ENCODE measurements around the gene BICD2.

Gene BICD2

DNA sequence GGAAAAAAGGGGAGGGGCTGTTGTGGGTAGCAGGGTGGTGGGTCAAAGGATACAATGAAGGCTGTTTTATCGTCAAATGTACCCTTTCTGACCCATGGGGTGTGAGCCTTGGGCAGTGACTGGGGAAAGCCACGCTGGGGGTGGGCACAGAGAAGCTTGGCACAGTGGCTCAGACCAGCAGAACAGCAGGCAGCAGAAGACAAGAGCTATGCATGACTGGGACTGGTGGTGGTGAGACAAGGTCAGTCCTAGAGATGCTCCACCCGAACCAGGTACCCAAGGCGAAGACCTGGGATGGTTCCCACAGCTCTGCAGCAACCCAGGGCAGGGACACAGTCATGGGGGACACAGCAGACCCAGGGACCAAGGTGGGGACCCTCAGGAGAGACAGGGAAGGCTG, 38.3 kb downstream of the BICD2 start:
- no peak for DNase-seq

DNA sequence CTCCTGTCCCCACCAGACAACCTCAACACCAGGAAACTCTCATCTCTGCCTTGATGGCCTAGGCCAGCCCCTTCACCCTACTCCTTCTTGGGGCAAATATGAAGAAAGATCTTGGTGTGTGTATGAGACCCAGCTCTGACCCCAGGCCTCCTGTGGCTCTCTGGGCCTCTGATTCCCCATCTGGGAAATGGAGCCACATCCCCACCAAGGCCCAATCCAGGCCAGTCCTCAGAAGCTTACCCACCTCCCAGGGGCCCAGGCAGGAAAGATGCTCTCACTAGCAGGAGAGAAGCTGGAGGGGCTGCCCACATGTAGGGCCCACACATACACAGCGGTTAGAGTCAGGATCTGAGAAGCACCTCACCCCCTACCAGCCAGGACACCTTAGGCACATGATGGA, 38.9 kb downstream of the BICD2 start:
- no peak for DNase-seq

DNA sequence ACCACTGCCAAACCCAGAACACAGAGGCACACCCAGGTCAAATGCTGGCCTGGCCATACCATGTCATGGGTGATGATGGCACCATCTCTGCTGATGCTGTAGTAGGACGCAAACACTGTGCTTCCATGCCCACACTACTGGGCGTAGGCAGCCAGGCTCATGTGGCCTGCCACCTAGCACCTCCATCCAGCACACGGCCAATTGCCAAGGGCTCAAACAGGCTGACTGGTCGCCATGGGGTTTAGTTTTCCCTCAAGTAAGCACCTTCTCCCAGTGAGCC, 39.4 kb downstream of the BICD2 start:
- DNase-seq = no peak

DNA sequence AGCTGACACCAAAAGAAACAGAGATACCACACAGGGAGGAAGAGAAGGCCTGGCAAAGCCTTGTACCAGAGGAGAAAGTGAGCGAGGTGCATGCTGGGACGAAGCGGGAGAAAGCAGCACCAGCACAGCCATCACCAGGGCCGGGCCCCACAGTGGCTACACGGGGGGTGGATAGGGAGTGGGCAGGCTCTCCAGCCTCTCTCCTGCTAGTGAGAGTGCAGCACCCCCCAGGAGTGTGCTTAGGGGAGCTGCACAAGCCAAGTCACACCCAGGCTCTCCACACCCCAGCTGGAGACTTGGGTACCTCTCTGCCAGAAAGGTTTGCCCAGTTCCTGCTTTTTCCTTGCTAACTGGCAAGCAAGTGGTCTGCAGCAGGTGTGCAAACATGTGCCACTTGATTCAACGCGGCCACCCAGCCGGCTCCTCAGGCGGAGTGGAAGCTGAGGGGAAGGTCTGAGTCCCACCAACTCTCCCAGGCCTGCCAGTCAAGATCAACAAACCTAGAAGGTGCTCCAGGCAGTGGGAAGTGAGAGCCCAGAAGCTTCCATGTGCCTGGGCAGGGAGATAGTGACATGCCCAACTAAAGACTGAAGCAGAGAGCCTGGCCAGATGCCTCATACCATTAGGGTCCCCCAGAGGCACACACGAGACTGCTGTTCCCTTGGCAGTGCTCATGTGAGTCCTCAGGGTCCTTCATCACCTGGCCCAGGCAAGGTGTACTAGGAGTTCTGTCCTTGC, 39.9 kb downstream of the BICD2 start:
- peak; percentile 75 for DNase-seq

DNA sequence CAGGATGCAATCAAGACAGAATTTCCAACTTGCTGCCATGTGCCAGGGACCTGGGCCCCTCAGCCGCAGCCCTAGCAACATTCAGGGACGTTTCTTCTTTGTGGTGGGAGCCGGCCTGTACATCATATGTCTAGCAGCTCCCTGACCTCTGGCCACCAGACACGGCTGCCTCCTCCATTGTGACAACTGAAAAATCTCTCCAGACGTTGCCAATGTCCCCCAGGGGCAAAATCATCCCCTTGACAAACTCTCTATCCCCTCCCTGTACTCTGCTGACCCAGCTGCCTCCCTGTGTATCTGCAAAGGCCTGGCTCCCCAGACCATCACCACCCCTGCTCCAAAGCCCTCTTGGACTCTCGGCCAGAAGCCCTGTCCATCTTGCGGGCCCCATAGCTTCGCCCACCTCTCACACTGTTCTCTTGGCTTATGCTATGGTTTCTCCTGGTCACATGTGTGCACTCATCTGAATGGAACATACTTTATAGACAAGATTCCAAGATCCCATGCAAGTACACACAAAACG, 40.8 kb downstream of the BICD2 start:
- no peak for DNase-seq

DNA sequence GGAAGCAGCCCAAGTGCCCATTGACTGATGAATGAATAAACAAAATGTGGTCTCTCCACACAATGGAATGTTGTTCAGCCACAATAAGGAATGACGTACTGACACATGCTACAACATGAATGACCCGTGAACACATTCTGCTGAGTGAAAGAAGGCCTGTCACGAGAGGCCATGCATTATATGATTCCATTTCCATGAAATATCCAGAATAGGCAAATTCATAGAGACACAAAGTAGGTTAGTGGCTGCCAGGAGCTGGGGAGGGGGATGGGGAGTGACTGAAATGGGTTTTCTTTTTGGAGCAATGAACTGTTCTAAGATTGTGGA, 41.4 kb downstream of the BICD2 start:
- no peak for DNase-seq

DNA sequence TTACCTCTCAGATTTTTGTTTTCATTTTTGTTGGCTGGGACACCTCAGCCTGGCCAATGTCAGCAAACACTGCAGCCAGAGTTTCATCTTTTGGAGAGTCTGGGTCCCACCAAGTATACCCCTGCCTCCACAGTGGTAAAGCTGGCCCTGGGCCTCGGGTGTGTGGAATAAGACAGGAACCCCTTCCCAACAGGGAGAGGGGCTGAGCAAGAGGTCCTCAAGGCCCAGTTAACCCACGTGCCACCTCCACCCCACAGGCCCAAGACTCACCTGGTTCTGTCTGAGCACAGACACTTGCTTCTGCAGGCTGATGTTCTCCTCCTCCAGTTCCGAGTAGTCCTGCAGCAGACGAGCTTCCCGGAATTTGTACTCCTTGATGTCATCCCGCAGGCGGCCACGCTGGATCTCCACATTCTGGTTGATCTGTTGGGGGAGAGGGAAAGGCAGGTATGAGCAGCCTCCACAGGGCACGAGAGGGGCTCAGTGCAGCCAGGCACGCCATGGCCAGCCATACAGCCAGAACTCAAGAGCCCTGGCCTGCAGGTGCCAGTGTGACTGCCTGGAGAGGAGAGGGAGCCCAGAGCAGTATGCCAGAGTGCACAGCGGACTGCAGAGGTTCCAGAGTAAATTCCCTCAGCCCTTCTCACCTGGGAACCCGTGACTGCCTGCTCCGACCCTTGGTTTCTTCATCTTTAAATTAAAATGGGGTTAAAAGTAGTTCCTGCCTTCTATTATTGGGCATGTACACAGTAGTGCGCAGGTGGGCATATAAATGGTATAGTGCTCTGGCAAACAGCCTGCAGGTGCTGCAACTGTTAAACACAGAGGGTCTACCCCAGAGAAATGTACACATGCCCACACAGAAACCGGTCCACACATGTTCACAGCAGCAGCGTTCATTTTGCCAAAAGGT, 42.0 kb downstream of the BICD2 start:
- no peak for DNase-seq

DNA sequence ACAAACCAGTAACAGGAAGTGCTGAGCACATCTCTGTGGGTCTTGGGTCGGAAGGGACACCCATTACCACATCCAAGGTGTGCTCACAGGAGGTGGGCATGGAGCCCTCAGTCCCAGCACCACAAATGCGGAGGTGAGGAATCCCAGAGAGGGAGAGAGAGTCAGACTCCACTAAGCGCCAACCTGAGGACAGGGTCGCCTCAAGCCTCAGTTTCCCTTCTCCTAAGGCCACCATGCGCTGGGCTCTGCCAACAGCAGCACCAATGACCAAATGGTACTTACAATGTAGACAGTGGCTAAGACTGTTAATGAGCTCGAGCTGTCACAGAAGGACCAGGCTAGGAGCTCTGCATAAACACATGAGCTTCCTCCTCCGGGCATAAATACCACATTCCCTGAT, 43.1 kb downstream of the BICD2 start:
- no peak for DNase-seq

DNA sequence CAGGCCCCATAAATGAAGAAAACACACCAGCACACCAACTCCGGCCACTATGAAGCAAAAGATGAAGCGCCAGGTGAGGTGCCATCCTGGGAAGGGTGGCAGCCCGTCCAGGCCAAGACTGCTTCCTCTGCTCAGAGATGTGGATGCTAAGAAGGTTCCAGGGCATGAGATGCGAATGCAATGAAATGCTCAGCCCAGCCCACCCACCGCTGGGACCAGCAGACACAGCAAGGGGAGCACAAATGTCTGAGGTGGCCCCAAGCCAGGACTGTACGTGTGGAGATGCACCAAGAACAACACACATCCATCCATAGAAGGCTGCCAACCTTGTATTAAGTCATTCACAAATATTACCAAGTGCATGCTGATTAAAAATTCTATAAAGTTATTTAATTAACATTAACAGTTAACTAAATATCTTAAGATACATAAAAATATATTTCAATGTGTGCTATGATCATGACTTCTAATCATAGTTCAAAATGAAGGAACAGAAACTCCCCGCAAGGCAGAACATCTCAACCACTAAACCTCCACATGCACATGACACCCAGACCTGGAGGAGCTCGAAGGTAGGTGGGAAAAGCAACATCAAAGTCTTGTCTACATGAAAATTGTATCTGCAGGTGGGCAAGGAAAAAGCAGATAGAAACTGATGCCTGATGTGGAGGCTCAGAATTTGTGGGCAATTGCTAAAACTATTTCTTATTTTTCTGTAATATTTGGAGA, 43.7 kb downstream of the BICD2 start:
- DNase-seq = no peak

DNA sequence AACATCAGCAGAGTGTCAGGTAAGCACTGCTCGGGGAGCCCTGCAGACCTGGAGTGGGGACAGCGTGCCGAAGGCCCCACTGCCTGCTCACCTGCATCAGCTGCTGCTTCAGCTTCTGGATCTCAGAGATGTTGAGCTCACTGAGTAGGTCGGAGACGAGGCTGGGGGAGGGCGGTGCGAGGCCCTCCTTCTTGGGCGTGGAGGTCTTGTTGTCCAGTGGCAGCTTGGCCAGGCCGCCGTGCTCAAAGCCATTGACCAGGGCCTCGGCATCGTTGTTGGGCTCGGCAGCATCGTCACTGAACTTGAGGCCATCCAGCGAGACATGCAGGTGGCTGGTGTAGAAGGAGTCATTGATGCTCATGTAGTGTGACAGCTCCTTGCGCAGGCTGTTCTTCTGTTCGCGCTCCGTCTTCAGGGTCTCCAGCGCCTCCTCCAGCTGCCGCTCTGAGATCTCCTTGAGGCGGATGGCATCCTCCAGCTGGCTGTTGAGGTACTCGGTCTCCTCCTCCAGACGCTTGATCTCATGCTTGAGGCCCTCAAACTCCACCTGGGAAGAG, 44.3 kb downstream of the BICD2 start:
- DNase-seq = no peak

DNA sequence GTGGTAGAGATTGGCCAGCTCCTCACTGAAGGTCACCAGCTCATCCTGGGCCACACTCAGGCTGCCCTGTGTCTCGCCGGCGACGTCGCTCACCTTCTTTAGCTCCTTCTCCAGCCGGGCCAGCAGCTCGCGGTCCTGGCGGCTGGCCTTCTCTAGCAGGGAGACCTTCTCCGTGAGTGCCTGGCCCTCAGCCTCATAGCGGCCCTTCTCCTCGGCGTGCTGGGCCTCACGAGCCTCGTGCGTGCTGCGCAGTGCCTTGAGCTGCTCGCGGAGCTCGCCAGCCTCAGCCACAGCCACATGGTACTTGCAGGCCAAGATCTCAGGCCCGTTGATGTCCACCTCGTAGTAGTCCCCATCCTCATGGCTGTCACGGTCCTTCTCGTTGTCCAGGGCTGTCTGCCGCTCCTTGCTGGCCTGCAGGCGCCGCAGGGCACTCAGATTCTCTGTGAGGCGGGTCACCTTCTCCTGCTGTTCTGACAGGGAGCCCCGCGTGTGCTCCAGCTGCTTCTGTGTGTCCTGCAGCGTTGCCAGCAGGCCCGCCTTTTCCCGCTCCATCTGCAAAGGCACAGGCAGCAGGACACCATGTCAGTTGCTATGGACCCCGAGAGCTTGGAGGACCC, 45.5 kb downstream of the BICD2 start:
- DNase-seq = no peak

DNA sequence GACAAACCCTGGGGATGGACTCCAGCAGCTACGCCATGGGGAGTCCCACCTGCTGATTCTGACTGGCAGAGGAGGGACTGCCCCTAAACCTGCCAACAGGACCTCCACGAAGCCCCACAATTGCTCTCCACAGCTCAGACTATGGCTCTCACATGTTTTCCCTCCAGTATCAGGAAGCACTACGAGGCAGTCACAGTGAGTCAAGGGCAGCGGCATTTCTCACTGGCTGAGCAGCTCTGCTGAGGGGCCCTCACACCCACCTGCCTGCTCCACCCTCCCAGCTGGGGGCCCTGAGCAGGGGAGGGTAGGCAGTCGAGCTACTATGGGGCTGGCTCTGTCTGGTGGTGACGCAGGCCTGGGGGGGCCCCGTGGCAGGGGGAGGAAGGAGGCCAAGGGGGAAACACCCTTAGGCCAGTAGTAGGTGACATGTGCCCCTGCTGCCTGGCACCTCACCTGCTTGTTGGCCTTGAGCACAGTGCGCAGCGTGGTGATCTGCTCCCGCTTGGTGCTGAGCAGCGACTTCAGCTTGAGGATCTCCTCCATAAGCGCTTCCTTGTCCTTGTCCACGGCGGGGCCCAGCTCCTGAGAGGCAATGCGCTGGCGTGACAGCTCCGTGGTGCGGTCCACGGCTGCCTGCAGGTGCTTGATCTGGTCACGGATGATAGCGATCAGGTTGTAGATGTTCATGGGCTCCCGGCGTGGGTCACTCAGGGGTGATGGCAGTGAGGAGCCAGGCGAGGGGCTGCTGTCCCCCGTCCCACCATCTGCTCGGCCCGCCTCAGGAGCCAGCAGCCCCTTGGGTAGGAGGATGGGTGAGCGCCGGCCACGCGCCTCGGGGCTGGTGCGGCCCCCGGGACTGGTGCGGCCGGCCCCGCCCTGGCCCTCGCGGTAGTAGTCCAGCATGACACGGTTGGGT, 46.3 kb downstream of the BICD2 start:
- DNase-seq = no peak

DNA sequence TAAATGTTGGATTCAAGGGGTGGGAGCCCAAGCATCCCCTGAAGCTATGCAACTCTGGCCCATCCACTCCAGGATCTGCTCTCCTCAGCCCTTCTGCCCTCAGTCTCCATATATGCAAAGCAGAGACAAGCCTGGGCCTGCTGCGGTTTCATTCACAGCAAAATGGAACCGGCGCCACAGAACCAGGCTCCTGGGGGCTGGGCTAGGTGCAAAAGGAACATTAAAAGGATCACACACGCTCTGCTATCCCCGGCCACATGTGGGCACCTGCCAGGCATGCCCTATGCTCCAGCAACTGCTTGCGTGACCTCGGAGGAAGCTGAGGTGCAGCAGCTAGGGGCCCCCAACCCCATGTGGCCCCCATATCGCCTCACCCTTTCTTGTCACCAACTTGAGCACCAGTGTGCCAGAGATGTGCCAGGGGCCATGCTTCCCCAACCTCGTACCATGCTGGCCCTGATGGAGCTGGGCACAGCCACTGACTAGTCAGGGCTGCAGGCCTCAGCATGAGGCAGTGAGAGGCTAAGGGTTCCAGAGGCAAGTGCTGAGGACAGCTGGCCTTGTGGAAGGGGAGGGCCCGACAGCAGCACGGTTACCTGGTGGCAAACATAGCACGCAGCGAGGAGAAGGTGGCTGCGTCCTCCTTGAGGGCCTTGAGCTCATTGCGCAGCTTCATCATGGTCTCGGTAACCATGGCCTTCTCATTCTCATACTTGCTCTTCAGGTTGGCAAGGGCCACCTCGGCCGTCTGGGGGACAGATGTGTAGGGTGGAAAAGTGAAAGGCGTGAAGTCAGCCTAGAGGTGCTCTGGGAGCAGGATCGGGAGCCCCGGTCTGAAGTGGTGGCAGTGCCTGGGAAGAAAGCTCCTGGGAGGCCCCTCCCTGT, 47.2 kb downstream of the BICD2 start:
- DNase-seq = no peak

DNA sequence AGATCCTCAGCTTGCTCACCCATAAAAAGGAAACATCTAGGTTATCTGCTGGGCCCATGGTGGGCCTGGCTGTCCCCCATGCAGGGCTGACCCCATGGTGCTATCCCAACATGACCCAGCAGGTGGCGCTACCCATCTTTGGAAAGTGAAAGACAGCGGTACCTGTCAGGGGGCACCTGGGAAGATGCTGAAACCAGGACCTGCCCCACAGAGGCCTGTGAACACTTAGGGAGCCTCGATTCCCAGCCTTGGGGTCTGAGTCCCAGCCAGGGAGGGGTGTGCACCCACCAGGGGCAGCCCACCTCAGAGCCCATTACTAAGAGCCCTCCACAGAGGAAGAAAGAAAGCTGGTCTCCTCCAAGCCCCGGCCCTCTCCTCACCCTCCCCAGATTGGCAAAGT, 48.1 kb downstream of the BICD2 start:
- DNase-seq = peak; percentile 66

DNA sequence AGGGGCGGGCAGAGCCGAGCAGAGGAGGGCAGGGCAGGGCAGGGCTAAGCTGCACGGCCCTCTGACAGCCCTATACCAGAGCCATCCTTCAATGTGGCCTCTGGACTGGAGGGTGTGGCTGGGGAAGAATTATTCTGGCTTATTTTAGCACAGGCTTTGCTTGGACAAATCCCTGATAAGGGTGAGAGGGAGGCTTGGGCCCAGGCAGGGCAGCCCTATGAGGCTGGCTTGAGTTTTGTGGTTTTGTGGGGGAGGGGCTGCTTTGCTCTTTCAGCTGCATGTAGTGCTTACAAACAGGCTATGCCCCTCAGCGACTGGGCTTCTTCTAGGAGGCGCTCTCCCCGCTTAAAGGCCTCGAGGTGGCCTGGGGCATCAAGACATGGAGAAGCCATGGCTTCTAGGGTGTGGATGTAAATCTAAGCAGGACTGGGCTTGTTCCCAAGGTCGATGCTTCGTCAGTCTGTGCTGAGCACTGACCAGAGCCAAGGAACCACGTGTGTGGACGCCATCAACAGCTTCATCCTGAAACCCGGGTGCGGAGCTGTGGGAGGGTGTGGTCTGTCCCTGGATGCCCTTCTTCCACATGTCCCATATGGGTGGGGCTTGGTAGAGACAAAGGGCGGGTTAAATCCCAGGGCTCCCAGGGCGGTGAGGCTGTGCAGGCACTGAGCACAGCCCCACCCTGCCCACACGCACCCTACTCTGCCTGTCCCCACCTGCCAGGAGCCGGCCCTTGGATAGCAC, 49.0 kb downstream of the BICD2 start:
- DNase-seq = no peak

DNA sequence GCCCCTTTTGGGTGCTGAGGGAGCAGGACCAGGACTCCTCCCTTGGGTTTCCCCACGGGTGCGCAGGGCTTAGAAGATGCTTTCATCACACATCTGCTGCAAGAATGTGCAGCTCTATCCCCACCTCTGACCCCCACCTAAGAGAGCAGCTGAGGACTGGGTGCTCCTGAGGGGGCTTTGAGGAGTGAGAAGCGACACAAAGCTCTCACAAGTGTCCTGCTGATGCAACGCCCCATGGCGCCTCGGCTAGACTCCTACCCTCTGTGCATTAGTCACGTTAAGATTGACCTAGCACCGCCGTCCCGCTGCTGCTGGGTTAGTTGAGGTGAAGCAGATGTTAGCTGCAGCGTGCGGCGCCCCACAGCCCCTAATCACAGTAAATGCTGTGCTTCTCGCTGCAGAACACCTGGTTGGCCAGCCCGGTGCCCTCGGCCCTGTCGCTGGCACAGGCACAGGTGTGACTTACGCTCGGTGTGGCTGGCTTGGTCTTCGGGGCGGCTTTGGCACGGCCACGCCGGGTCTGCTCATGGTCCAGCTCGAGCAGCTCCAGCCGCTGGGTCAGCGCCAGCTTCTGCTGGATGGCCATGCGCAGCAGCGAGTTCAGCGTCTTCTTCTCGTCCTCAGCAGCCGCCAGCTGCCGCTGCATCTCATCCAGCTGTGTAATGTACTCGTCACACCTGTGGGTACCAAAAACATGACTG, 49.7 kb downstream of the BICD2 start:
- DNase-seq = no peak

DNA sequence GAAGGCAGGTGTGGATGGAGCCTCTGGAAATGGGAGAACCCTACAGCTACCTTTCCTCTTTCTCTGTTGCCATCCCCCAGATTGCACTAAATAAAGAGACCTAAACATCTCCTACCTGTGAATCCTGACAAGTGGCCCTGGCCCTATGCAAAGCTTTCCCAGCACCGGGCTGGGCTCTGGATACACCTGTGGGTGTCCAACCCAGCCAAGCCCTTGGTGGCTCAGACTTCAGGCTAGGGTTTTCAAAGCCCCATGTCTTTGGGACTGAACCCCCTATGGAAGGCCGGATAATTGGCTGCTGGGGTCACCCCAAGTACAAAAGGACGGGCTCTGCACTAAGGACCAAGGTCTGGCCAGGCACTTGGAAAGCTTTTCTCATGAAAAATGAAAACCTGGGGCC, 50.6 kb downstream of the BICD2 start:
- no peak for DNase-seq

DNA sequence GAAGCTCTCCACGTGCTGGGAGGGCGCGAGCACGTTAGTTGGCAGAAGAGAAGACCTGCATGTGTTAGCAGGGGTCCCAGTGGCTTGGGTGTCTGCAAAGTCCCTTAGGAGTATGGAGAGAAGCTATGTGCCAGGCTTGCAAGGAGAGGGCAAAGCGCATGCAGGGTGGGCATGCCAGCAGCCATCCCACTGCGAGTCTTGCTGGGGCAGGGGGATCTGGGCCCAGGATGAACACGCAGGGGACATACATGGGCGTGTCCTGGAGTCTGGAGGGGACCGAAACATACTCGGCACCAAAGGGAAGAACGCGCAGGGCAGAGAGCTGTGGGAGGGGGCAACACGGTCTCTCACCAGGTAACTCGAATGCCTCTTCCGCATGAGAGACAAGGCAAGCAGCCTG, 51.1 kb downstream of the BICD2 start:
- no peak for DNase-seq

DNA sequence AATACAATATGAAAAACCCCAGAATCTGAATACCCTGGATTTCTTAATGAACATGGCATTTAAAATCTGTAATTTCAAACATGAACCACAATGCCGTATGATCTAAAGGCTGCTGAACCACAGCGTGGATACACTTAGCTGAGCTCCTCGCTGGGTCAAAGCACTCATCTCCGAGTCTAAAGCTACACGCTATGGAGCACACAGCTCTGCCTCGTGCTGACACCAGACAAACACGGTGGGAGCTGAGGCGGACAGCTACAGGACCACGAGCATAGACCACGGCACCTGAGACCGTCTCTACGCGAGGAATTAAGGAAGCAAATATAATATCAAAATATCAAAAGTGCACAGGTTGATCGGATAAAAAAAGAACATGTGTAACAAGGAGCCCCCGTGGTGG, 51.9 kb downstream of the BICD2 start:
- DNase-seq = no peak
